GM19351 (cell line): ENCODE measurements around the gene ADAMTS14.

Source experiments
- ATAC-seq: cut with Tn5 transposase; IDR thresholded peaks from one replicate; pipeline ENCODE4 v1.9.1; 2021; ENCODE audit warnings: mild to moderate bottlenecking, moderate library complexity; ENCODE audit not compliant: unreplicated experiment

The ADAMTS14 gene

GRCh38 chr10:70688828-70689227 lies 16.5 kb downstream of the ADAMTS14 start:
- no peak for ATAC-seq

GRCh38 chr10:70689661-70690060 lies 17.4 kb downstream of the ADAMTS14 start:
- no peak for ATAC-seq

- no peak for ATAC-seq
Measured at GRCh38 chr10:70690589-70690988, 18.3 kb downstream of the ADAMTS14 start.

- no peak for ATAC-seq
Measured at GRCh38 chr10:70691611-70692010, 19.3 kb downstream of the ADAMTS14 start.

- no peak for ATAC-seq
Measured at GRCh38 chr10:70692043-70692603, 19.8 kb downstream of the ADAMTS14 start.

GRCh38 chr10:70693619-70694335 lies 21.5 kb downstream of the ADAMTS14 start:
- no peak for ATAC-seq

- ATAC-seq, result no peak
Measured at GRCh38 chr10:70694418-70695141, 22.3 kb downstream of the ADAMTS14 start.

GRCh38 chr10:70695241-70696030 lies 23.1 kb downstream of the ADAMTS14 start:
- ATAC-seq, result no peak

GRCh38 chr10:70698211-70698610 lies 25.9 kb downstream of the ADAMTS14 start:
- ATAC-seq, result no peak

GRCh38 chr10:70699063-70699658 lies 26.9 kb downstream of the ADAMTS14 start:
- no peak for ATAC-seq

- ATAC-seq, result no peak
Measured at GRCh38 chr10:70699659-70700174, 27.4 kb downstream of the ADAMTS14 start.

GRCh38 chr10:70702190-70702763 lies 30.0 kb downstream of the ADAMTS14 start:
- no peak for ATAC-seq

GRCh38 chr10:70704211-70704610 lies 31.9 kb downstream of the ADAMTS14 start:
- no peak for ATAC-seq

GRCh38 chr10:70705121-70705861 lies 33.0 kb downstream of the ADAMTS14 start:
- no peak for ATAC-seq

- no peak for ATAC-seq
Measured at GRCh38 chr10:70711177-70711576, 38.9 kb downstream of the ADAMTS14 start.

- ATAC-seq, result no peak
Measured at GRCh38 chr10:70711911-70712310, 39.6 kb downstream of the ADAMTS14 start.

- ATAC-seq, result no peak
Measured at GRCh38 chr10:70714245-70714644, 41.9 kb downstream of the ADAMTS14 start.

- ATAC-seq, result no peak
Measured at GRCh38 chr10:70714951-70715350, 42.6 kb downstream of the ADAMTS14 start.
